GM11168 (cell line): ENCODE results near the gene BHLHA9.

Experiments used
- in situ Hi-C: fragments of 300-500 bp; cut with MboI; formaldehyde crosslinking; loops from one replicate; pipeline ENCODE4 v1.12.0; 2022; ENCODE audit warnings: low sequenced_read_pairs; ENCODE audit not compliant: unreplicated experiment

The BHLHA9 gene

DNA sequence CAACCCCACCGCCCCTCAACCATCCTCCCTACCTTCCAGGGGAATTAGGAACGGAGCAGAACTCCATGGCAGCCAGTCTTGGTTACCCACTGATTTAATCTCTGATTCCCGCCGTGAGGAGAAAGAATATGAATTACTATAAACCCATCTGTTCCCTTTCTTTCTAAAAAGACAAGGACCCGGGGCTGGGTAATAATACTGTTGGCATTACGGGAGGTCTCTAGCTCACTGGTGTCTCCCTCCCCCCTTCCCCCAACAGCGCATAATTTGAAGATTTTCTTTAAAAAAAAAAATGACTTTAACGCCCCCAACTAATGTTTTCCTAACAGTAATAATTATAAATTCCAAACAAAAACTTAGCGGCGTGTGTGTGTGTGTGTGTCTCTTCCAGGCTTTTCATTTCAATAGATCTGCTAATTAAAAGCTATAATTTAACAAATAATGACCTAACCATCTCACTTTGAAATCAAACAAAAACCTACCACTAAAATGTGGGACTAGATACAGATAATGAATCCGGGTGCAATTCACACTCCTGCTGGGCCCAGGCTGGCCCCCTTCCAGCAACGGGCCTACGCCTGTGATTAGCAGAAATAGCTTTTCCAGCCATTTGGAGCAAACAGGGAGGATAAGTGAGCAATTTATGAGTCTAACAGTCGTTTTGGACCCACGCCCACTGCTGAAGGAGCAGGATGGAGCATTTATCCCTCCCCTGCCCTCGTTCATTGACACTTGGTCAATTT, 18.2 kb upstream of the BHLHA9 start:
- in situ Hi-C loops, result no loop called here

GRCh38 chr17:1255041-1255440, 15.2 kb upstream of the BHLHA9 start:
- in situ Hi-C loops, result no loop called here

GRCh38 chr17:1256699-1257098, 13.5 kb upstream of the BHLHA9 start:
- in situ Hi-C loops, result no loop called here

- in situ Hi-C loops, result no loop called here
Measured at GRCh38 chr17:1260086-1260769, 10.0 kb upstream of the BHLHA9 start.

DNA sequence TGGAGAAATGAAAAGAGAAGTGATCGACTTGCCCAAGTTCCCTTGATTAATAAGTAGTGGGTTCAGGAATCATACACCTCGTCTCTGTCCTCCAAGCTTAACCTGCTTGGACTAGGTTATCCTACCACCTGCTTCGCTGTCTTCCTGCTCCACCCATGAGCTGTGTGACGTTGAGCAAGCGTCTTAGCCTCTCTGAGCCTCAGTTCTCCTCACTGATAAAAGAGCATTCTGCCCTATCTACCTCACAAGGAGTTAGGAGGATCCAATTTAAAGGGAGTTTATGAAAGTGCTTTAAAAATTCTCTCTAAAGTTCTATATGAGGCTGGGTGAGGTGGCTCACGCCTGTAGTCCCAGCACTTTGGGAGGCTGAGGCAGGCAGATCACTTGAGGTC, 9.5 kb upstream of the BHLHA9 start:
- in situ Hi-C loops, result no loop called here

DNA sequence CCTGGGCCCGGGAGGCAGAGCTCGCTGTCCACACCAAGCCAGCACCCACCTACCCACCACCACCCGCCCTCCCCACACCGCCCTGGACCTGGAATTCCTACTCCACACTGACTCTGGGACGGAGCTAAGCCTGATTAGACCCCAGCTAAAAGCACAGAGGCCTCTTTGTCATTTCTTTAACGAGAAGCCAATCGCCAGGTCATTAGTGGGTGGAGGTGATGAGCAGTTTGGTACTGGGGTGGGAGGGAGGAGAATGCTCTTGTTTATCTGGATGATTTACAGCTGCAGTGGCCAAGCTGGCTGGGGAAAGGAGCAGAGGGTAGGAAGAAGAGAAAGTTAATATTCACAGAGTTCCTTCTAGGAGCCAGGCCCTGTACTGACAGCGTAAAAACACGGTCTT, 6.0 kb upstream of the BHLHA9 start:
- in situ Hi-C loops, result no loop called here

DNA sequence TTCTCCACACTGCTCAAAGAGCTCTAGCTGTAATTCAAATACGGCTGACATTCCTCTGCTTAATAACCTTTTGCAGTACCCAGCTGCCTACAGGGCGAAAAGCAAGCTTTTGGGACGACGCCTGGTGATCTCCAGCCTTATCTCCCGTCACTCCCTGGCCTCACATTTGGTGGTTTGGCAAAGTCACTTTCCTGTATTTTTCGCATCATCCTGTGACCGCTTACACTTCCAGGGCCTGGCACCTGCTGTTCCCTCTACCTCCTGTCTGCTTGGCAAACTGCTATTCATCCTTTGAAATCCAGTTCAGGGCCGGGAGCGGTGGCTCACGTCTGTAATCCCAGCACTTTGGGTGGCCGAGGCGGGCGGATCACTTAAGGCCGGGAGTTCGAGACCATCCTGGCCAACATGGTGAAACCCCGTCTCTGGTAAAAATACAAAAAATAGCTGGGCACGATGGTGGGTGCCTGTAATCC, 2.7 kb upstream of the BHLHA9 start:
- in situ Hi-C loops, result no loop called here

DNA sequence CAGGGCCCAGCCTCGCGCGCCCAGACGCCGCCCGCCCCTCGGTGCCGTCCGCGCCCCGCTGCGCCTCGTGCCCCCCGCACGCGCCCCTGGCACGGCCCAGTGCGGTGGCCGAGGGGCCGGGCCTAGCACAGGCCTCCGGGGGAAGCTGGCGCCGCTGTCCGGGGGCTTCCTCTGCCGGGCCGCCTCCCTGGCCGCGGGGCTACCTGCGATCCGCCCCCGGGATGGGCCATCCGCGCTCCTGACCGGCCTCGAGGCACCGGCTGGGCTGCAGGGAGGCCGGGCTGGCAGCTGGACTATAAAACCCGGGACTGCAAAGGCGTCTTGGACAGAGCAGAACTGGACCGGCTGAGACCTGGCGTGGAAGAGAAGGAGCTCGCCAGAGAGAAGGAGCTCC, 783 bp downstream of the BHLHA9 start:
- in situ Hi-C loops, result loop anchor here (5.0 to 10.0 kb wide), 2 partner anchors 66 to 244 kb away; partner anchors contain the start of gene INPP5K

DNA sequence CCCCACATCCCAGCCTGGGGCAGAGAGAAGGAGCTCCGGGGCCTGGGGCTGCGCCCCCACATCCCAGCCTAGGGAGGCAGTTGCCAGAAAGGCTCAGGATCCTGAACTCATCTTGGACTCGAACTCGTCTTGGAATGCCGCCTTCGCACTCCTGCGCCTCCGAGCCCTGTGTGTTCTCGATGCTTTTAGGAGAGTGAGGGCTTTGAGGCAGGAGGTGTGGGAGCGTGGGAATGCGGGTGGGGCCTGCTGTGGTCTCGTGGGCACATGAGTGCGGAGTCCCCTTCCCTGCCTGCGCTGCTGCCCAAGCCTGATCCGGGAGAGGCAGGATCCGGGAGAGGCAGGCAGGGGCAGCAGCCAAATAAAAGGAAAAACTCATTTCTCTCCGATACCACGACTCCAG, 1.2 kb downstream of the BHLHA9 start:
- in situ Hi-C loops, result loop anchor here (5.0 to 10.0 kb wide), 2 partner anchors 66 to 243 kb away; partner anchors contain the start of gene INPP5K

GRCh38 chr17:1272701-1273100, 2.5 kb downstream of the BHLHA9 start:
- in situ Hi-C loops, result loop anchor here (5.0 to 10.0 kb wide), 2 partner anchors 65 to 242 kb away; partner anchors contain the start of gene INPP5K

- in situ Hi-C loops, result loop anchor here (5.0 to 10.0 kb wide), 2 partner anchors 64 to 241 kb away; partner anchors contain the start of gene INPP5K
Measured at GRCh38 chr17:1273492-1274244, 3.4 kb downstream of the BHLHA9 start.

GRCh38 chr17:1274245-1274608, 4.0 kb downstream of the BHLHA9 start:
- in situ Hi-C loops, result loop anchor here (5.0 to 10.0 kb wide), 2 partner anchors 63 to 241 kb away; partner anchors contain the start of gene INPP5K

GRCh38 chr17:1275205-1275961, 5.1 kb downstream of the BHLHA9 start:
- in situ Hi-C loops, result loop anchor here (10.0 kb wide), 1 partner anchor 239 kb away; the partner anchor contains the start of gene INPP5K

GRCh38 chr17:1275962-1276736, 5.9 kb downstream of the BHLHA9 start:
- in situ Hi-C loops, result loop anchor here (10.0 kb wide), 1 partner anchor 239 kb away; the partner anchor contains the start of gene INPP5K

DNA sequence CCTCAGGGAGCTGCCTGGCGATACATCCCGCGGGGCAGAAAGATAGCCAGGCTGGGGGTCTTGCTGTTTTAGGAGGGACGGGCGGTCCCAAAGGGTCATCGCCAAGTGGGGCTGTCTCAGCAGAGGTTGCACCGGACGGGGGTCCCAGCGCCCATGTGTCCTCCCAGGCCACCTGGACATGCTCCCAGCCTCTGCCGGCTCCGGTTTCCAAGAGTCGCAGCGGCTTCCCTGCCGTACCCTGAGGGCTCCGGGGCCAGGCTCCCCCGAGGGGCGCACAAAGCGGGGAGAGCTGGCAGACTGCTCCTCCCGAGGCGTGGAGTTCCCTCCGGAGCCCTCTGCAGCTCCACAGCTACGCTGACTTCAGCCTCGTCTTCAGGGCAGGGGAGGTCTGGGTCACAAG, 10.4 kb downstream of the BHLHA9 start:
- in situ Hi-C loops, result no loop called here

- in situ Hi-C loops, result no loop called here
Measured at GRCh38 chr17:1286379-1287106, 16.3 kb downstream of the BHLHA9 start.

- in situ Hi-C loops, result no loop called here
Measured at GRCh38 chr17:1289695-1290094, 19.5 kb downstream of the BHLHA9 start.

DNA sequence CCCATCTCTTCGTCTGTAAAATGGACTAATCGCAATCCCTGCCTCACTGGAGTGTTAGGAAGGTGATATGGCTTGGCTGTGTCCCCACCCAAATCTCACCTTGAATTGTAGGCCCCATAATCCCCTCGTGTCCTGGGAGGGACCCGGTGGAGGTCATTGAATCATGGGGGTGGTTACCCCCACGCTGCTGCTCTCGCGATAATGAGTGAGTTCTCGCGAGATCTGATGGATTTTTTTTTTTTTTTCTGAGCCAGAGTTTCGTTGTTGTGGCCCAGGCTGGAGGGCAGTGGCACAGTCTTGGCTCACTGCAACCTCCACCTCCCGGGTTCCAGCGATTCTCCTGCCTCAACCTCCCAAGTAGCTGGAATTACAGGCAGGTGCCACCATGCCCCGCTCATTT, 20.4 kb downstream of the BHLHA9 start:
- in situ Hi-C loops, result no loop called here
